Measurements from ENCODE around the gene FSTL4. TPM values are rescaled to one million over a fixed set of nuclear protein-coding genes. Genes with fewer than 3 reads are reported as not detected.

FSTL4 gene
- total RNA-seq, 2 experiments from 2014 or later, result not detected

DNA sequence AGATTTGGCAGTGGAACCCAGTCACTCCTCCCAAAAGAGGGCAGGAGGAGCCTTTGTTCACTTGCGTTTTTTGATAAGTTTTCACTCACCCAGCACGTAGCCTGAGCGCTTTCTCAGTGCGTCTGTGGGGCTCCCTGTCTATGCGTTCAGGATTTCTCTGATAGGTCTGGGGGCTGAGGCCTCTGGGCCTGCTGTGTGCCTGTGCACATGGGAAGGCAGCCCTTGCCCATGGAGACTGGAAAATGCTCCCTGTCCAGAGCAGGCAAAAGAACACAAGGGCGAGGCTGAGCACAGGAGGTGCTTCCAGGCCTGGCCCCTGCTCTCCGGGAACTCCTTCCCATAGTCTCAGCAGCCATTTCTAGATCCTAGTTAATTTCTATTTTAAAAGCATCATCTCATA lies 249.9 kb downstream of the FSTL4 start:
- no peaks in the 10 kb centered on the region for H3K9me2 ChIP-seq (ENCODE audit: insufficient read depth, low read length)
- H3K4me1 ChIP-seq (ENCODE audit: insufficient read depth, low read length, poor library complexity, severe bottlenecking), result no peaks in the 10 kb centered on the region
- POLR2A ChIA-PET, result no interaction called here
- DNase-seq (ENCODE audit: low spot score), result no peak
- no peak overlapping the region for H3K27ac ChIP-seq (ENCODE audit: low read depth, low read length, poor library complexity, severe bottlenecking)
- no peaks in the 10 kb centered on the region for H4K20me1 ChIP-seq (ENCODE audit: insufficient read depth, low read length)
- H3K79me2 ChIP-seq (ENCODE audit: insufficient read depth, low read depth, low read length), result no peaks in the 10 kb centered on the region
- H3K4me2 ChIP-seq (ENCODE audit: low read length), result no peak overlapping the region
- no peak overlapping the region for H3K4me3 ChIP-seq (ENCODE audit: low read depth, low read length, poor library complexity, severe bottlenecking)
- H2AFZ ChIP-seq (ENCODE audit: low read length), result no peak overlapping the region
- CTCF ChIA-PET (ENCODE audit: unreplicated experiment), result no interaction called here
- no TSS peak for BruUV-seq (replicated peaks)
- H3K36me3 ChIP-seq (ENCODE audit: insufficient read depth, low read length), result no peaks in the 10 kb centered on the region
- TF ChIP-seq, protein P1, sequence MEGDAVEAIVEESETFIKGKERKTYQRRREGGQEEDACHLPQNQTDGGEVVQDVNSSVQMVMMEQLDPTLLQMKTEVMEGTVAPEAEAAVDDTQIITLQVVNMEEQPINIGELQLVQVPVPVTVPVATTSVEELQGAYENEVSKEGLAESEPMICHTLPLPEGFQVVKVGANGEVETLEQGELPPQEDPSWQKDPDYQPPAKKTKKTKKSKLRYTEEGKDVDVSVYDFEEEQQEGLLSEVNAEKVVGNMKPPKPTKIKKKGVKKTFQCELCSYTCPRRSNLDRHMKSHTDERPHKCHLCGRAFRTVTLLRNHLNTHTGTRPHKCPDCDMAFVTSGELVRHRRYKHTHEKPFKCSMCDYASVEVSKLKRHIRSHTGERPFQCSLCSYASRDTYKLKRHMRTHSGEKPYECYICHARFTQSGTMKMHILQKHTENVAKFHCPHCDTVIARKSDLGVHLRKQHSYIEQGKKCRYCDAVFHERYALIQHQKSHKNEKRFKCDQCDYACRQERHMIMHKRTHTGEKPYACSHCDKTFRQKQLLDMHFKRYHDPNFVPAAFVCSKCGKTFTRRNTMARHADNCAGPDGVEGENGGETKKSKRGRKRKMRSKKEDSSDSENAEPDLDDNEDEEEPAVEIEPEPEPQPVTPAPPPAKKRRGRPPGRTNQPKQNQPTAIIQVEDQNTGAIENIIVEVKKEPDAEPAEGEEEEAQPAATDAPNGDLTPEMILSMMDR (conservative IDR thresholded peaks at IDR 0.05; ENCODE audit: low read length), result no peak
- no peak for TF ChIP-seq EZH2phosphoT487 (IDR thresholded peaks at IDR 0.05; ENCODE audit: borderline replicate concordance, low read depth, low read length)
- intact Hi-C loops (cut with micrococcal nuclease; ENCODE audit: unreplicated experiment), result no loop called here
- no peaks in the 10 kb centered on the region for H3K9me3 ChIP-seq (ENCODE audit: low read length)

DNA sequence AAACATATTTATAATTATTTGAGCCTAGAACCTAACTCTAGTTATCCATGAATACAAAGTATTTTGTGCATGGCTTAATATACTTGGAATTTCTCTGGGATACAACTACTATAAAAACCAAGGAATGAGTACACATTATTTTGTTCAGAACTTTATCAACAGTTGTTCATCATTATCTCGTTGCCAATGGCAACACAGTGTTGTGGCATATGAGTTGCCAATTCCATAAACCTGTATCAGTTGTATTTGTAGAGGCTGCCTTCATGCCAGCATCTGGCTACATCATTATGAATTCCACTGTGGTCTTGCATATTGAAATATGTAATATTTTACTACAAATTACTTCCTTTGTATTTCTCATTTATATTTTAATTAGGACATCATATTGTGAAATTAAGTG lies 250.4 kb downstream of the FSTL4 start:
- no peaks in the 10 kb centered on the region for H3K4me1 ChIP-seq (ENCODE audit: insufficient read depth, low read length, poor library complexity, severe bottlenecking)
- H4K20me1 ChIP-seq (ENCODE audit: insufficient read depth, low read length), result no peaks in the 10 kb centered on the region
- POLR2A ChIA-PET, result no interaction called here
- no peaks in the 10 kb centered on the region for H3K9me3 ChIP-seq (ENCODE audit: low read length)
- no peaks in the 10 kb centered on the region for H3K9me2 ChIP-seq (ENCODE audit: insufficient read depth, low read length)
- no peak overlapping the region for H3K4me2 ChIP-seq (ENCODE audit: low read length)
- no peaks in the 10 kb centered on the region for H3K36me3 ChIP-seq (ENCODE audit: insufficient read depth, low read length)
- intact Hi-C loops (cut with micrococcal nuclease; ENCODE audit: unreplicated experiment), result no loop called here
- no TSS peak for BruUV-seq (replicated peaks)
- TF ChIP-seq, protein P1 (conservative IDR thresholded peaks at IDR 0.05; ENCODE audit: low read length), result no peak
- TF ChIP-seq EZH2phosphoT487 (IDR thresholded peaks at IDR 0.05; ENCODE audit: borderline replicate concordance, low read depth, low read length), result no peak
- H3K4me3 ChIP-seq (ENCODE audit: low read depth, low read length, poor library complexity, severe bottlenecking), result no peak overlapping the region
- no peak overlapping the region for H2AFZ ChIP-seq (ENCODE audit: low read length)
- CTCF ChIA-PET (ENCODE audit: unreplicated experiment), result no interaction called here
- no peaks in the 10 kb centered on the region for H3K79me2 ChIP-seq (ENCODE audit: insufficient read depth, low read depth, low read length)
- no peak overlapping the region for H3K27ac ChIP-seq (ENCODE audit: low read depth, low read length, poor library complexity, severe bottlenecking)
- no peak for DNase-seq (ENCODE audit: low spot score)

DNA sequence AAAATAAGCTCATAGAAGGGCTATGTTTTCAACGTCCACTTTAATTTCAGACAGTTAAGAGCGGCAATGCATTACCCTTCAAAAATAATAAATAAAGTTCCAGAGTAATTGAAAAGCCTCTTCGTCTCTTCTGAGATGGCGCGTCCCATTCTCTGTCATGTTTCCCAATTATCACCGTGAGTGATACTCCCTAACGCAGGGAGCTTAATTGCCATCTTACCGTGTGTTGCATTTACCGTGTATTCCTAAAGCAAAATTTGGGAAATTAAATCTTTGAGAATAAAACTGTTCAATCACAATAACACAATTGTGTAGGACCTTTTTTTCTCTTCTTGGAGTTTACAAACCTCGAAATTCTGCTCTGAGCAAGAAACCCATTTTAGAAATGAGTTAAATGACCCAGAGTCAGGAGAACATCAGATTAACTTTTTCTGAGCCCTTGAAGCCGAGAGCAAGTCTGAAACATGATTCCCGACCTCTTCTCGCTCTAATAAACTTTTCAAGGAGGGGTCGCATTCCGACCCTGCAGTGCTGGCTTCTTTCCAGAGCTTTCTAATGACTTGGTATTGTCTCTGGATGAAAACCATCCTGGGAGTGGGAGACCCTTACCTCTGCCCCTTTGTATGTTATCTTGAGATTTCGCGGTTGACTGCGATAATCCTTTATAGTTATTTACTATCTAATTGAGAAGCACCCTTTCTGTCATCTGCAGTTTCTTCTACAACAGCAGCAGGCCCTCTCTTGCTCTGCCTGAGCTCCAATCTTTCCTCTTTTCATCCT lies 251.5 kb downstream of the FSTL4 start:
- H2AFZ ChIP-seq (ENCODE audit: low read length), result no peak overlapping the region
- DNase-seq (ENCODE audit: low spot score), result no peak
- H3K36me3 ChIP-seq (ENCODE audit: insufficient read depth, low read length), result no peaks in the 10 kb centered on the region
- H3K9me3 ChIP-seq (ENCODE audit: low read length), result no peaks in the 10 kb centered on the region
- TF ChIP-seq EZH2phosphoT487 (IDR thresholded peaks at IDR 0.05; ENCODE audit: borderline replicate concordance, low read depth, low read length), result no peak
- TF ChIP-seq, protein P1 (conservative IDR thresholded peaks at IDR 0.05; ENCODE audit: low read length), result no peak
- no peaks in the 10 kb centered on the region for H3K79me2 ChIP-seq (ENCODE audit: insufficient read depth, low read depth, low read length)
- H3K27ac ChIP-seq (ENCODE audit: low read depth, low read length, poor library complexity, severe bottlenecking), result no peak overlapping the region
- POLR2A ChIA-PET, result interaction anchor here (0.7 to 0.8 kb wide), 2 partner anchors 12 to 199 kb away, joined by 3 to 8 read pairs; no protein-coding TSS in a partner anchor
- CTCF ChIA-PET (ENCODE audit: unreplicated experiment), result no interaction called here
- H3K4me2 ChIP-seq (ENCODE audit: low read length), result no peak overlapping the region
- no peaks in the 10 kb centered on the region for H3K4me1 ChIP-seq (ENCODE audit: insufficient read depth, low read length, poor library complexity, severe bottlenecking)
- intact Hi-C loops (cut with micrococcal nuclease; ENCODE audit: unreplicated experiment), result no loop called here
- no peaks in the 10 kb centered on the region for H3K9me2 ChIP-seq (ENCODE audit: insufficient read depth, low read length)
- no peak overlapping the region for H3K4me3 ChIP-seq (ENCODE audit: low read depth, low read length, poor library complexity, severe bottlenecking)
- no TSS peak for BruUV-seq (replicated peaks)
- no peaks in the 10 kb centered on the region for H4K20me1 ChIP-seq (ENCODE audit: insufficient read depth, low read length)
